NCI-H82 treated with DMSO at 0.1 percent for 48 hours (cell line): Measurements from ENCODE around the gene SLC22A6.
"Not testable (repeated sequence)": the region's sequence is repeated elsewhere in the genome, so short reads cannot be mapped to it uniquely, and the experiment has no call there.

Experiments
- DNase-seq: peaks from one replicate; lab custom pipeline; 2025; ENCODE audit not compliant: unreplicated experiment; lab: John Stamatoyannopoulos, UW

SLC22A6 gene

DNA sequence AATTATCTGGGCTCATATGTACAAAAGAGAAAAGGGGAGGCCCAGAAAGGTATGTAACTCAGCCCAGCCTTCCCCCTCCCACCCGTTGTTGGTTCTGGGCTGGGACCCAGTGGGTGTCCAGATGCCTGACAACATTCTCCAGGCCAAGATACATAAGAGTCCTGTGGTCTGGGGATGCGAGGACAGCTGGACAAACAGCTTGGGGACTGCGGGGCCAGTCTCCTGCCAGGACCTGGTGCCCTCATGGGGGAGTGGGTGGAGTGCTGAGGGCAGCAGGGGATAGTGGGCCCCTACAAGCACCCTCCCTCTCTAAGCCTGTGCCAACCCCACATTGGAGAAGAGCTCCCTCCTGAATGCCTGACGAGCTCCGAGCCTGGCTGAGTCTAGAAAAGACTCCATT, 3.5 kb upstream of the SLC22A6 start:
- no peak for DNase-seq

GRCh38 chr11:62985041-62985750, 429 bp upstream of the SLC22A6 start:
- DNase-seq, result no peak

- no peak for DNase-seq
These were observed 1.1 kb downstream of the SLC22A6 start for GRCh38 chr11:62983536-62984199.

- DNase-seq, result no peak
These were observed 3.0 kb downstream of the SLC22A6 start for GRCh38 chr11:62981743-62982142.

GRCh38 chr11:62980133-62980760, 4.5 kb downstream of the SLC22A6 start:
- DNase-seq, result no peak

GRCh38 chr11:62976109-62976508, 8.7 kb downstream of the SLC22A6 start:
- no peak for DNase-seq

GRCh38 chr11:62974848-62975522, 9.8 kb downstream of the SLC22A6 start:
- peak; percentile 46 for DNase-seq

DNA sequence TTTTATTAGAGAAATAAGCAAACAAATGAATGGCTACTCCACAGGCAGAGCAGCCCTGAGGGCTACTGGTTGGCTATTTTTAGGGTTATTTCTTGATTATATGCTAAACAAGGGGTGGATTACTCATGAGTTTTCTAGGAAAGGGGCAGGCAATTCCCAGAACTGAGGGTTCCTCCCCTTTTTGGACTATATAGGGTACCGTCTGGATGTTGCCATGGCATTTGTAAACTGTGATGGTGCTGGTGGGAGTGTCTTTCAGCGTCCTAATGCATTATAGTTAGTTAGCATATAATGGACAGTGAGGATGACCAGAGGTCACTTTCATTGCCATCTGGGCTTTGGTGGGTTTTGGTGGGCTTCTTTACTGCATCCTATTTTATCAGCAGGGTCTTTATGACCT, 19.2 kb downstream of the SLC22A6 start:
- no peak for DNase-seq

- no peak for DNase-seq
These were observed 22.4 kb downstream of the SLC22A6 start for GRCh38 chr11:62962391-62962790.

DNA sequence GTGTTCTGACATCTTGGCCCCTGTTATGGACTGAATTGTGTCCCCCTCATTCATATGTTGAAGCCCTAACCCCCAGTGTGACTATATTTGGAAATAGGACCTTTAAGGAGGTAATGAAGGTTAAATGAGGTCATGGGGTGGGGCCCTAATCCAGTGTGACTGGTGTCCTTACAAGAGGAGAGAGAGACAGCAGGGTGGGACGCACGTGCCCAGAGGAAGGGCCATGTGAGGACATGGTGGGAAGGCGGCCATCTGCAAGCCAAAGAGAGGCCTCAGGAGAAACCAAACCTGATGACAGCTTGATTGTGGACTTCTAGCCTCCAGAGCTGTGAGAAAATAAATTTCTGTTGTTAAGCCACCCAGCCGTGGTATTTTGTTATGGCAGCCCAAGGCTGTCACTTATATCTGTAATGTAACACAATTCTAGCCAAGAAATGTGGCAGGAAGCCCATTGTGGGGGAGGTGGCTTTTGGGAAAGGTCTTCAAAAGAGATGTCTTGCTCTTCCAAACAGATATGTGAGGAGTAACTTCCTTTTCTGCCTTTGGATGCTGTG, 23.7 kb downstream of the SLC22A6 start:
- no peak for DNase-seq

DNA sequence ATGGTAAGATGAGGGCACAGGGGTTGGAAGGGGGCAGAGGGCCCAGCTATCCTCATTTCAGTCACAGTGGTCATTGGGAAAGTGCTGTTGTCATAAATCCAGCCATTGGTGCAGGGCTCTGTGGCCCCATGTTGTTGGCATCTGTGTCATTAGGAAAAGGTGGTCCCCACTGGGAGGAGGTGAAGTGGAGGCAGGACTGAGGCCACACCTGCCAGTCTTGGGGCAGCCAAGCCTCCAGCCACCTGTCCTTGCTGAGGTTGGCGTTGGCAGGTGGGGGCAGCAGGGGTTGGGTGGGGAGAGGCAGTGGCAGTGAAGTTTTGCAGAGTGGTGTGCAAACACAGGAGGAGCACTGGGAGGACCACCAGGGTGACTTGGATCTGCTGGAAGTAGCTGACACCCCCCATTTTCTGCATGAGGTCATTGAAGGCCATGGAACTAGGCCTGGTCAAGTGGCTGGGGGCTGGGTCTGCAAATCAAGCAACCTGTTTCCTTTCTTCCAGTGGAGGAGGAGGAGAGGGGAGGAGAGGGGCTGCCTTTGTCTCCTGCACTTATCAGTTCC, 25.3 kb downstream of the SLC22A6 start:
- DNase-seq, result no peak

DNA sequence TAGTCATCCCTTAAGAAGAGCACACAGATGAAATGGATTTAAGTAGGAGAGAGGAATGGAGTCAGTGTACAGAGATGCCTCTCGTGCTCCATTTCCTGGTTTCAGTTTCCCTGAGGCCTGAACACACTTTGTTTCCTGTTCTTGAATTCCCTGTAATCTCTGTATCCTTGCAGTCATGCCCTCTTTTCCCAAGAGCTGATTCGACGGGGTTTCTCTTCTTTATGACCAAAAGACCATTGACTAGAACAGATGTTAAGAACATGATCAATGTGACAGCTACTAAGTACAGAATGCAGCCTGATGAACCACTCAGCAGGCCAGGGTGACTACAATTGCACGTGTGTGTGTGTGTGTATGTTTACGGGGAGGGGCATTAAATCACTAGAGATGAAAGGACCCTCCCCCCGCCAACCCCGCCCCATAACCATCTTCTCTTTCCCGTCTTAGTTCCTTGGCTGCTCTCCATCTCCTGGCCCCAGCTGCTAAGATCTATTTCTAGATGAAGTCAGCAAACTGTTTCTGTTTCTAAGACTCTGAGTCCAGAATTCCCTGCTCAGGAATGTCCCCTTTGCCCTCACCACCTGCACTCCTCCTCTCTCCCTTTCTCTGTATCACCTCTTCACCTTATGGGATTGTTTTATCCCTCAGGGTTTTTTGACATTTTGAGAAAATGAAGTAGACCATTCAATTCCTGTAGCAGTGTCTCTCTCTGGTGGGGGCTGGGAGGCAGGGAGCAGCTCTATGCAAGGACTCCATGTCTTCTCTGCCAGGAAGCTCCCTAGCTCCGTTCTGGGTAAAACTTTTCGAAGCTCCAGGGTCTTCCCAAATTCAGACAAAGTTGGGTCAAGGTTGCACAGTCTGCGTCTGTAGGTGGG, 26.0 kb downstream of the SLC22A6 start:
- DNase-seq, result peak; percentile 58

- DNase-seq, result no peak
These were observed 27.6 kb downstream of the SLC22A6 start for GRCh38 chr11:62957147-62957546.

DNA sequence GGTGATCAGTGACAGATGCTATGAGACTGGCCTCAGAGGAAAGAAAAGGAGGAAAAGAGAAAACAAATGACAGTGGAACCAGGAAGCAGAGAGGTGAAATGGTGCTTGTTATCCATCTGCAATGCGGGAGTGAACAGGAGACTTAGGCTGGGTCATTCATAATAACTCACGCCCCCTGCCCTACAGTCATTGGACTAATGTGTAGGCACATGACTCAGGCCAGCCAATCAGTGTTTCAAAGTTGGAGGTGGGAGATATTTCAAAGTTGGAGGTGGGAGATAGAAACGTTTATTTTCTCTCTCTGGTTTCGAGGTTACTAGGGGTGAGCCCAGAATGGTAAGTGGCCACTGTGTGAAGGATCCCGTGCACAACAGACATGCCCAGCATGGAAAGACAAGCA, 30.3 kb downstream of the SLC22A6 start:
- no peak for DNase-seq

DNA sequence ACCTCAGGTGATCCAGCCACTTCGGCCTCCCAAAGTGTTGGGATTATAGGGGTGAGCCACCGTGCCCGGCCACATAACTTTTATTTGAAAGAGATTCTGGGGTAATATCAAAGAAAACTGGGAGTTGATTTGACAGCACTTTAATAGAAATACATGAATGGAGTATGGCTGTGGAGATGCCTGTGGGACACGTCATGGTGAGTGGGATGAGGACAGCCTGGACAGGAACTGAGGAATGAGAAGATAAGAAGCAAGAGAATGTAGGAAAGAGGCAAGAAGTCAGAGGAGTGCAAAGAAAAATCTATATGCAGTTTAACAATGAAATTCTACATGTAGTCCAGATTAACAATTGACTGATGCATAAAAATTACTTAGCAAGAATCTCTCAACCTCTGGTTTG, 31.0 kb downstream of the SLC22A6 start:
- no peak for DNase-seq

DNA sequence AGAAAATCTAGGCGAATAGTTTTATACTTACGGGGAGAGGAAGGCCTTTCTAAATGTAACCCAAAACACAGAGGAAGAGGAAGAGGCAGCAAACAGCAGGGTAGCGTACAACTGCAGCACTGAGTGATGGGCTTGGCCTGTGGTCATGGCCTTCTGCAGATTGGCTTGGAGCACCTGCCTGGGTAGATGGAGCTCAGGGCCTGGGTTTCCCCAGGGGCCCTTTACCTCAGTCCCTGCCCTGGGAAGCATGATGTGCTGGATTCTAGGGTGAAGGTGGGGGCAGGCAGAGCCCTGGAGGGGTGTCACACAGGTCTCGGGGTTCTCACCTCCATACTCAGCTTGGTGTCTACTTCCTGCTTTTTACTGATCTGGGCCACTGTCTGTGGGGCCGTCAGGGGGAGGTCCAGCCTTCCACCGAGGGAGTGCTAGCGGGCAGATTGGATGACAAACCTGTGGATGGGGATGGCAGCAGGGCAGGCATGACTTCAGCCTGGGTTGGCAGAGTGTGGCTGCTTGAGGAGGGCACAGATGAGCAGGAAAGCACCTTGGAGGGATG, 35.9 kb downstream of the SLC22A6 start:
- DNase-seq, result no peak

DNA sequence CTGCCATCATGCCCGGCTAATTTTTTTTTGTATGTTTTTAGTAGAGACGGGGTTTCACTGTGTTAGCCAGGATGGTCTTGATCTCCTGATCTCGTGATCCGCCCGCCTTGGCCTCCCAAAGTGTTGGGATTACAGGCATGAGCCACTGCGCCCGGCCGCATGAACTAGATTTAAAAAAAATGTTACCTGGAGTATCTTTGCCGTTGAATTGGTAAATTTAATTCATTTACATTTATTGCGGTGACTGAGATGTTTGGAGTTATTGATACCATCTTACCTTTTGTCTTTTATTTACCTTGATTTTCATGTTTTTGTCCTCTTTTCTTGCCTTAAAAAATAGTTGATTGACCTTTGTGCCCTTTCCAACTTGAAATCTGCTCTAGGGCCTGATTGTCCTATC, 39.2 kb downstream of the SLC22A6 start:
- DNase-seq, result not testable (repeated sequence)

GRCh38 chr11:62937528-62937927, 47.2 kb downstream of the SLC22A6 start:
- not testable (repeated sequence) for DNase-seq

DNA sequence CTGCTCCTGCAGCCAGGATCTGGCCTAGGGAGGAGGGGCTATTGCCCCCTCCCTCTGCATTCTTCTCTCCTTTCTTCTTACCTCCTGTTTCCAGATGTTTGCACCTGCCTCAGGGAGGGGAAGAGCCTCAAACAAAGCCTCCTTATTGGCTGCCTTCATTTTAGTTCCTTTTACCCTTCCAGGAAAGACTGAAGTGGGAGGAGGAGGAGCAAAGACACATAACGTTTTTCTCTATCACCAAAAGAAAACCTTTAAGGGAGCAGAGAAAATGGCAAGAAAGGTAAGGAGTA, 50.3 kb downstream of the SLC22A6 start:
- DNase-seq, result no peak
